MCF 10A (cell line): ENCODE measurements around the gene ZBED5. TPM values are rescaled to one million over a fixed set of nuclear protein-coding genes. Genes with fewer than 3 reads are reported as not detected.
A peak's percentile ranks its signal among the peaks of the same experiment; 100 is the strongest.

Experiments used
- BruUV-seq: library from RNA; stranded (reverse); fragments of 400-500 nt; replicated peaks from 2 replicates; lab custom pipeline; 2021; lab: Mats Ljungman, UMichigan
- CTCF ChIA-PET: fragments of 300-600 bp; sonication (Branson Sonifier 250); formaldehyde crosslinking; extraction: SDS; loops from one replicate; lab custom pipeline; 2021; ENCODE audit warnings: antibody characterized with exemption, inconsistent platforms; lab: Yijun Ruan, JAX
- POLR2A ChIA-PET: fragments of 300-600, 350-650 bp; sonication (Branson Sonifier 250); formaldehyde crosslinking; extraction: SDS; loops from one replicate; lab custom pipeline; 2020; ENCODE audit warnings: antibody characterized with exemption, inconsistent platforms; lab: Yijun Ruan, JAX
- DNase-seq: peaks from one replicate; pipeline ENCODE4 v3.0.0-alpha.2; 2018; ENCODE audit not compliant: unreplicated experiment
- H3K27ac Mint-ChIP-seq: one replicate; pipeline ENCODE4 v1.8.0; 2022; ENCODE audit warnings: mild to moderate bottlenecking, low read depth, mixed read lengths; ENCODE audit not compliant: unreplicated experiment
- H3K27me3 Mint-ChIP-seq: one replicate; pipeline ENCODE4 v1.8.0; 2022; ENCODE audit warnings: mixed read lengths; ENCODE audit not compliant: insufficient read depth, unreplicated experiment
- H3K36me3 Mint-ChIP-seq: one replicate; pipeline ENCODE4 v1.8.0; 2022; ENCODE audit warnings: mild to moderate bottlenecking, moderate library complexity, mixed read lengths; ENCODE audit not compliant: insufficient read depth, unreplicated experiment
- H3K4me1 Mint-ChIP-seq: one replicate; pipeline ENCODE4 v1.8.0; 2022; ENCODE audit warnings: mixed read lengths; ENCODE audit not compliant: insufficient read depth, unreplicated experiment
- H3K4me3 Mint-ChIP-seq: one replicate; pipeline ENCODE4 v1.8.0; 2022; ENCODE audit warnings: mild to moderate bottlenecking, moderate library complexity, mixed read lengths; ENCODE audit not compliant: unreplicated experiment
- H3K9me3 Mint-ChIP-seq: one replicate; pipeline ENCODE4 v1.8.0; 2022; ENCODE audit warnings: mixed read lengths; ENCODE audit not compliant: unreplicated experiment
- intact Hi-C: fragments of 100-400 bp; cut with micrococcal nuclease; formaldehyde crosslinking; loops from 2 replicates; pipeline ENCODE4 v1.14.1; 2022
- total RNA-seq: library from RNA; stranded (reverse); gene quantifications from 2 replicates; pipeline ENCODE4 v1.2.3, GENCODE V29; 2022
- TF ChIP-seq, protein P1 (sequence below): fragments of 200-600 bp; IDR thresholded peaks from one replicate; pipeline ENCODE4 v1.8.0; 2022; ENCODE audit warnings: antibody characterized with exemption, mild to moderate bottlenecking; ENCODE audit not compliant: unreplicated experiment

The ZBED5 gene
- total RNA-seq, 1 experiment from 2014 or later: 38.9 TPM

GRCh38 chr11:10808553-10809372 lies 49.1 kb downstream of the ZBED5 start, which contains the start of gene EIF4G2:
EIF4G2 (minus strand) TSS chr11:10808926.
- Mint-ChIP-seq H3K36me3 (peaks cover 53% of the 10 kb centered on the region), H3K9me3 (no peaks in the 10 kb centered on the region), H3K4me3 (peak within 1 kb of the TSS; percentile 89), H3K27ac (peak within 1 kb of the TSS; percentile 97), H3K4me1 (peaks cover 4% of the 10 kb centered on the region), H3K27me3 (no peaks in the 10 kb centered on the region)
- CTCF ChIA-PET: interaction anchor here (0.6 to 1.5 kb wide), 12 partner anchors 10 to 1006 kb away, joined by 3 to 7 read pairs (median 3); partner anchors contain the start of gene ZBED5
- POLR2A ChIA-PET: interaction anchor here (0.6 to 5.3 kb wide), 74 partner anchors 10 to 1844 kb away, joined by 3 to 301 read pairs (median 5); partner anchors contain the start of genes ADM, CTR9, GALNT18 and MICAL2
- no TSS peak for BruUV-seq
- DNase-seq: peak; percentile 98
- TF ChIP-seq, protein P1, sequence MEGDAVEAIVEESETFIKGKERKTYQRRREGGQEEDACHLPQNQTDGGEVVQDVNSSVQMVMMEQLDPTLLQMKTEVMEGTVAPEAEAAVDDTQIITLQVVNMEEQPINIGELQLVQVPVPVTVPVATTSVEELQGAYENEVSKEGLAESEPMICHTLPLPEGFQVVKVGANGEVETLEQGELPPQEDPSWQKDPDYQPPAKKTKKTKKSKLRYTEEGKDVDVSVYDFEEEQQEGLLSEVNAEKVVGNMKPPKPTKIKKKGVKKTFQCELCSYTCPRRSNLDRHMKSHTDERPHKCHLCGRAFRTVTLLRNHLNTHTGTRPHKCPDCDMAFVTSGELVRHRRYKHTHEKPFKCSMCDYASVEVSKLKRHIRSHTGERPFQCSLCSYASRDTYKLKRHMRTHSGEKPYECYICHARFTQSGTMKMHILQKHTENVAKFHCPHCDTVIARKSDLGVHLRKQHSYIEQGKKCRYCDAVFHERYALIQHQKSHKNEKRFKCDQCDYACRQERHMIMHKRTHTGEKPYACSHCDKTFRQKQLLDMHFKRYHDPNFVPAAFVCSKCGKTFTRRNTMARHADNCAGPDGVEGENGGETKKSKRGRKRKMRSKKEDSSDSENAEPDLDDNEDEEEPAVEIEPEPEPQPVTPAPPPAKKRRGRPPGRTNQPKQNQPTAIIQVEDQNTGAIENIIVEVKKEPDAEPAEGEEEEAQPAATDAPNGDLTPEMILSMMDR: no peak
- intact Hi-C loops: loop anchor here (1.0 to 2.0 kb wide), 3 partner anchors 50 to 122 kb away; partner anchors contain the start of gene ZBED5

DNA sequence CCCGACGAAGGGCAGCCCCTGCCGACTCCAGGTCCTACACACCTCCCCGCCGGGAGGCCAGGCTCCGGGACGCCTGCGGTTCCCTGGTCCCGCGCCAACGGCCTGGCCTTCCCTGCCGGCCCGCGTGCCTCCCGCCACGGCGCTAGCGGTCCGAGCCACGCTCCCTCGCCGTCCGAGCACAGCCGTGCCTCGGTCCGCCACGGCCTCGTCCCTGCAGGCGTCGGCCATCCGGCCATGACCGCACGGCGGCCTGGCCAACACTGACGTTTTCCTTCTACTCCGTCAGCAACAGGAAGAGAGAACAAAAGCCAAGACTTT lies 49.7 kb downstream of the ZBED5 start:
- no peak for DNase-seq
- peaks cover 58% of the 10 kb centered on the region for H3K36me3 Mint-ChIP-seq
- TF ChIP-seq, protein P1: no peak
- peak overlapping the region; percentile 97 for H3K27ac Mint-ChIP-seq
- POLR2A ChIA-PET: interaction anchor here (0.6 to 5.3 kb wide), 42 partner anchors 10 to 1844 kb away, joined by 3 to 301 read pairs (median 6); partner anchors contain the start of genes ADM, CTR9, GALNT18 and SBF2
- H3K4me1 Mint-ChIP-seq: peaks cover 4% of the 10 kb centered on the region
- peak overlapping the region; percentile 89 for H3K4me3 Mint-ChIP-seq
- no peaks in the 10 kb centered on the region for H3K27me3 Mint-ChIP-seq
- intact Hi-C loops: loop anchor here (1.0 to 2.0 kb wide), 3 partner anchors 50 to 123 kb away; partner anchors contain the start of gene ZBED5
- BruUV-seq: TSS peak; percentile 46
- CTCF ChIA-PET: interaction anchor here (0.6 to 1.2 kb wide), 6 partner anchors 10 to 750 kb away, joined by 3 to 7 read pairs (median 3); partner anchors contain the start of gene ZBED5
- no peaks in the 10 kb centered on the region for H3K9me3 Mint-ChIP-seq

GRCh38 chr11:10807493-10808234 lies 50.2 kb downstream of the ZBED5 start:
- BruUV-seq: no TSS peak
- TF ChIP-seq, protein P1: no peak
- CTCF ChIA-PET: interaction anchor here (0.6 to 1.0 kb wide), 4 partner anchors 15 to 750 kb away, joined by 3 read pairs; no protein-coding TSS in a partner anchor
- H3K27me3 Mint-ChIP-seq: no peaks in the 10 kb centered on the region
- H3K36me3 Mint-ChIP-seq: peaks cover 64% of the 10 kb centered on the region
- peak; percentile 49 for DNase-seq
- H3K27ac Mint-ChIP-seq: peak overlapping the region; percentile 97
- intact Hi-C loops: loop anchor here (1.0 to 2.0 kb wide), 3 partner anchors 51 to 123 kb away; partner anchors contain the start of gene ZBED5
- no peaks in the 10 kb centered on the region for H3K9me3 Mint-ChIP-seq
- POLR2A ChIA-PET: interaction anchor here (0.8 to 5.3 kb wide), 23 partner anchors 10 to 1239 kb away, joined by 3 to 301 read pairs (median 6); partner anchors contain the start of genes ADM, CTR9, SBF2 and ZBED5
- peak overlapping the region; percentile 89 for H3K4me3 Mint-ChIP-seq
- peaks cover 4% of the 10 kb centered on the region for H3K4me1 Mint-ChIP-seq
